ENCODE measurements around the gene CAPN14.

- TF ChIP-seq CTCF (conservative IDR thresholded peaks at IDR 0.05; ENCODE audit: low read depth, low read length) (no peak), EZH2 (IDR thresholded peaks at IDR 0.05; ENCODE audit: borderline replicate concordance, low read depth, low read length, poor library complexity, severe bottlenecking) (no peak)
Observed at GRCh38 chr2:31132786-31133185, 84.5 kb downstream of the CAPN14 start.
